PC-9 (cell line): Measurements from ENCODE around the gene CXCR3.

Experiments used
- EZH2 ChIP-seq: fragments of 200-600 bp; sonication (generic); IDR thresholded peaks from 2 replicates; pipeline ENCODE4 v1.8.0; 2017; ENCODE audit warnings: antibody characterized with exemption, low read depth
- TF ChIP-seq, protein P1 (sequence below): fragments of 200-600 bp; sonication (generic); conservative IDR thresholded peaks from 2 replicates; pipeline ENCODE4 v1.6.1; 2017; ENCODE audit warnings: mixed run types, antibody characterized with exemption, mild to moderate bottlenecking, moderate library complexity

DNA sequence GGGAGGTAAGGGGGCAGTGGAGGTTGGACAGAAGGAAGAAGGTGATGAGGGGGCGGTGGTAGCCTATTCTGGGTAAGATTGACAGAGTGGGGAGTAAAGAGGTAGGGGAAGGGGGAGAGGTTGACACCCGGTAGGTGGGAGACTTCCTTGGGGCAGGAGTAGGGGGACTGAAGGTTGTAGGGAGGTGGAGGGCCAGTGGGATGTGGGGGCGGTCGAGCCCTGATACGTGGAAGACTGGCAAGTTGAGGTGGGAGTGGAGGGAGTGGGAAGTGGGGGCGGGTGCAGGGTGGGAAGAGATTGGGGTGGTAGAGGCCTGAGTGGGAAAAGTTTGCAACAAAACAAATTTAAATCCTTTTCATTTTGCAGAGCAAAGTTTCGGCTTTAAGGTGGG, 38.3 kb downstream of the CXCR3 start:
- no peak for TF ChIP-seq EZH2
- TF ChIP-seq, protein P1, sequence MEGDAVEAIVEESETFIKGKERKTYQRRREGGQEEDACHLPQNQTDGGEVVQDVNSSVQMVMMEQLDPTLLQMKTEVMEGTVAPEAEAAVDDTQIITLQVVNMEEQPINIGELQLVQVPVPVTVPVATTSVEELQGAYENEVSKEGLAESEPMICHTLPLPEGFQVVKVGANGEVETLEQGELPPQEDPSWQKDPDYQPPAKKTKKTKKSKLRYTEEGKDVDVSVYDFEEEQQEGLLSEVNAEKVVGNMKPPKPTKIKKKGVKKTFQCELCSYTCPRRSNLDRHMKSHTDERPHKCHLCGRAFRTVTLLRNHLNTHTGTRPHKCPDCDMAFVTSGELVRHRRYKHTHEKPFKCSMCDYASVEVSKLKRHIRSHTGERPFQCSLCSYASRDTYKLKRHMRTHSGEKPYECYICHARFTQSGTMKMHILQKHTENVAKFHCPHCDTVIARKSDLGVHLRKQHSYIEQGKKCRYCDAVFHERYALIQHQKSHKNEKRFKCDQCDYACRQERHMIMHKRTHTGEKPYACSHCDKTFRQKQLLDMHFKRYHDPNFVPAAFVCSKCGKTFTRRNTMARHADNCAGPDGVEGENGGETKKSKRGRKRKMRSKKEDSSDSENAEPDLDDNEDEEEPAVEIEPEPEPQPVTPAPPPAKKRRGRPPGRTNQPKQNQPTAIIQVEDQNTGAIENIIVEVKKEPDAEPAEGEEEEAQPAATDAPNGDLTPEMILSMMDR = no peak
